SKM-1 treated with dmso at 0.1 percent for 144 hours (cell line): ENCODE results near the gene HCRTR1.
A peak's percentile ranks its signal among the peaks of the same experiment; 100 is the strongest.

Experiments used
- DNase-seq: peaks from one replicate; lab custom pipeline; 2025; ENCODE audit not compliant: unreplicated experiment; lab: John Stamatoyannopoulos, UW

The HCRTR1 gene

GRCh38 chr1:31666263-31666963 lies 48.9 kb downstream of the HCRTR1 start:
- no peak for DNase-seq

DNA sequence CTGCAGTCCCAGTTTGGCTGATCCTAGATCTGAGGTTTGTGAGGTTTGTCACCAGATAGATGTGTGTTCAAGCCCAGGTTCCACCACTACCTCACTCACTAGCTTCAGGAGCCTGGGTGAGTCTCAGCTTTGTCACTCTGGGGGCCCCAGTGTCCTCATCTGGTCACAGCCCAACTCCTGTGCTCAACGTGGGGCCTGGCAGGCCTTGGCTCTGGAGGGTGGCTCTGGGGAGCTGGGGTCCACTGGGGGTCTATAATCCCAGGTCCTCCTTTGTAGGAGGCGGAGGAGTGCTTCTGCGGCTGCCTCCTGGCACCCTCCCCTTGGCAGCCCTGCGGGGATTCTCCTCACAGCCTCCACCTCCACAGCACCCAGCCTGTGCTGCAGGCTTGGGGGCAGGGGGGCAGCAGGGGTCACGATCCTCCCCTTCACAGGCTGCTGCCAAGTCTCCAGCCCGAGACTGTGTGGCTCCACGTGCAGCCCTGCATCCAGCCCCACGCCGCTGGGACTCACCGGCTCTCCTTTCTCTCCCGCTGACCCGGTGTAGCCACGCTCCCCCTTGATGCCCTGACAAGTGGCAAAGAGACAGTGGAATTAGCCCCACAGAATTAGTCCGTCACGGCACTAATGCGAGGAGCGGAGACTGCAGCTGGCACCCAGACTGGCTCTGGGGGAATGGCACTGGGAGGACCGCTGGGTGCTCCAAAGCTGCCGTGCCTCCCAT lies 49.7 kb downstream of the HCRTR1 start:
- DNase-seq: no peak

DNA sequence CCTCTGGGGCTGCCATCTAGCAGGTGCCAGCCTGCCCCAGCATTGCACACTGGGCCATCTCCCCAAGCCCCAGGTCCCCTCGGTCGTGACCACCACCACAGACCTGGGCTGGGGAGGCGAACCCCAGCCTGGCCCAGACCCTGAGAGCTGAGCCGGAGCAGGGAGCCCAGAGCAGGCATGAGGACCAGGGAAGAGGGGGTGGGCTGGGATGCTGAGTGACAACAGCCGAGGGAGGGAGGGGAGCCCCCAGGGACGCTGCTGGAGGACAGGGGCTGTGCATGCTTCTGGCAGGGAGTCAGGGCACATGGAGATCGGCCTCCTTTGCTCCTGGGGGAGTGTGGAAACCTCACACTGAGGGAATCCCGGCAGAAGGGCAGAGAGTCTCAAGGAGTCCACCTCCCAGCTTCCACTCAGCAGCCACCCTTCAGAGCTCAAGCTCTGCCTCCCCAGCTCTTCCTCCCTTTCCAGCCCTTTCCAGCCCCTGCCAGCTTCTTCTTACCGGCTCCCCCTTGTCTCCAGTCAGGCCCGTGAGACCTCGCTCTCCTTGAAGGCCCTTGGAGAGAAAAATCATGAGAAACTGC lies 50.9 kb downstream of the HCRTR1 start:
- DNase-seq: no peak

DNA sequence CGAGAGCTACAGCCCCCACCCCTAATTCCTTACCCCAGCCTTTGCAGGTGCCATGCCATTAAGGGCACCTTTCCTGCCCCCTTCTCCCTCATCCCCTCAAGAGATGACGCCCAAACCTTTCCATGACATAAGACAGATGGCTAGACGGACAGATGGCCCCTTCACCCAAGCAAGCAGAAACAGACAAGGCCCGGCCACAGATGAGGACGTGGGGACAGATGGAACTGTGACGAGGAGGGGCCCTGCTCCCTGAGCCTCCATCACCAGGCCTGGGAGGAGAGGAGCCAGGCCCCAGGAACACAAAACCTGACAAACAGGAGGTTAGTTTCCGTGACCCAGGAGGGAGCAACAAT lies 51.9 kb downstream of the HCRTR1 start:
- DNase-seq: no peak

DNA sequence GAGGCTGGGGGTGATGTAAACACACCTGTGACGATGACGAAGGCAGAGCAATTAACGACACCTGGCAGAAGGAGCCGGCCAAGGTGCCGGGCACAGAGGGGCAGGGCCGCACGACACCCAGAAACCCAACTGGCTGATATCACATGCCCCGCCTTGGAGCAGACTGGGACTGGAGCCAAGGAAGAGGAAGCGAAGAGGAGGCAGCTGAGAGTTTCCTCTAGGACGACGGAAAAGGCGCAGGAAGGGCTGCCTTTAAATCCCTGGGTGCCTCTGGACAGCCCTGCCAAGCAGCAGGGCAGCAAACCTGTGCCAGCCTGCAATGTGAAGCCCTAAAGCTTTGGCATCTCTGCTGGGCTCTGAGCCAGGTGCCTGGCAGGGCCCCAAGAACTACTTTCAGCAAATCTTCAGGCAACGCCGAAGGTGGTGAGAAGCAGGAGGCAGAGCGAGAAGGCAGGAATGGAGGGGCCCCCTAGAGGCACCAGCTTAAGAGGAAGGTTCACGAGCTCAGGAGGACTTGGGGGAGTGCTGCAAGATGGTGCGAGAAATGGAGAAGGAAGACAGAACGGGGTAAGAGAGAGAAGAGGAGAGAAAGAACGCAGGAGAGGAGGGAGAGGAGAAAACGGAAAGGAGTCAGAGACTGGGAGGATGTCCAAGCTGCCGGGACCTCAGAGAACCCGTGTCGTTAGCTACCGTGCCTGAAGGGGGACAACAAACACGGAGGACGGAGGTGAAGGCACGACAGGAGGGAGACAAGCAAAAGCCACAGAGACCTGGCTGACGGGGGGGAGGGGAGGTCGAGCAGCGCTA lies 52.5 kb downstream of the HCRTR1 start:
- peak; percentile 13 for DNase-seq

DNA sequence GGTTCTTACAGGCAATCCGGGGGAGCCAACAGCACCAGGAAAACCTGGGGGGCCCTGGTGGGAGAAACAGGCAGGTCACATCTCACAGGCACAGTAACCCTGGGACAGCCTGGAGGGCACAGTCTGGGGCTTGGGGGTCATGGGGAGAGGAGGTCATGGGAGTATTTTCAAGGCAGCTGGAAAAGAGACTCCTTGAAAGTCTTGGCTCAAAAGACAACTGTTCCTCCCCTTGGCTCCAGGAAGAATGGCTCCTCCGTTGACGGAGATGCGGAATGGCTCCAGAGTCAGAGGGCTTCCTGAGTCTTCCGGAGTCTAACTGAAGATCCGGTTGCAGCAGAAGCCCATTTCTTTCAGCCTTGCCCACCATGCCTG lies 53.1 kb downstream of the HCRTR1 start:
- DNase-seq: no peak

GRCh38 chr1:31671147-31671546 lies 53.7 kb downstream of the HCRTR1 start:
- DNase-seq: no peak

DNA sequence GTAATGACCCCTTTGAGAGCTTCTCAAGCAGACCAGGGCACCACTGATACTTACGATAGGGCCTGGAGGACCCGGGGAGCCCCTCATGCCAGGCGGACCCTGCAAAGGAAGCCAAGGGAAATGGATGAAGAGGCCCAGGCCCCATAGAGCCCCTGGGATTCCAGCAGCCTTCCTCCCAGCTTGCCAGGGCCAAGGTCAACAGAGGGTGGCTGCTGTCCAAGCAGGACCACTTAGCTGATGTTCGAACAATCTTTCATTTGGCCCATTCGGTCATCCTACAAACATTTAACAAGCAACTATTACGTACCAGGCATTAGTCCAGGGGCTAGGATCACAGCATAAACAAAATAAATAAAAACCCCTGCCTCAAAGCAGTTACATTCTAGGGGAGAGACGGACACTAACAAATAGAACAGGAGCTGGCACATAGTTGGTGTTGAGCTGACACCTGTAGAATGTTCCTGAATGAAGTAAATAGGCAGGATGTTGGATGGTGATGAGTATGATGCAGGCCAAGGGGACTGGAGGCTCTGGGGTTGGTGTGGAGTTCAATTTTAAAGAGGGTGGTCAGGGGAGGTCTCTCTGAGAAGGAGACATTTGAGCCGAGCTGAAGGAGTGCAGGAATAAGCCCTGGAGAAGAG lies 54.2 kb downstream of the HCRTR1 start:
- no peak for DNase-seq

- DNase-seq: no peak
Measured at GRCh38 chr1:31672986-31673385, 55.5 kb downstream of the HCRTR1 start.

DNA sequence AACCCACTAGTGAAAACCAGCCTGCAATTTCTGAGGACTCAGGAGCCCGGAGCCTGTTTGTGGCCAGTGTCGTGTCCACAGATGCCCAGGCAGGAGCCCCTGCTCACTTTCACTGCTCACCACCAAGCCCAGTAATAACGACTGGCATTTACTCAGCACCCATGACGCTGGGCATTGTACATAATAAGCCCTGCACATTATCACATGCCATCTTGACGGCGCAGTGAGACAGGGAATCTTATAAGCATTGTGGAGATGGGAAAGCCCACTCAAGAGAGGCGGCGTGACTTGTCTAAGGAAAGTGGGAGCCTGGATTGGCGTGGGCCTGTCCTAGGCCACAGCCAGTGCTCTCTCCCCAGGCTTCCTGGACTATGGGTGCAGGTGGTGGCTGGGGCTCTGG lies 55.9 kb downstream of the HCRTR1 start:
- DNase-seq: no peak

DNA sequence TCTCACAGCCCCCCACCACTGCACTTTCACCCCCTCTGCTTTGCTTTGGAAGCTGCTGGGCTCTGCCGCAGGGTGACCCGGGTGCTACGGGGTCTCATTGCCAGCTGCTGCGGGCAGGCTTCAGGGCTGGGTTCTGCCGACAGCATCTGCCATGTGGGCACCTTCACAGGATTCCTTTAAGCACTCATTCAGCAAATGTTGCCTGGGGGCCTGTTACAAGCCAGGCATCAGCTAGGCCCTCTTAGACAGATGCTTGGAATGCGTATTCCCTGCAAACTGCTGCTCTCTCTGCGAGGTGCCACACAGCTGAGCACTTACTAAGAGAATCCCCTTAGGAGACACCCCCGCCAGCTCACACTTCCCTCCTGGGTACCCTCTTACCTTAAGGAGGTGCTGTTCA lies 57.1 kb downstream of the HCRTR1 start:
- no peak for DNase-seq

DNA sequence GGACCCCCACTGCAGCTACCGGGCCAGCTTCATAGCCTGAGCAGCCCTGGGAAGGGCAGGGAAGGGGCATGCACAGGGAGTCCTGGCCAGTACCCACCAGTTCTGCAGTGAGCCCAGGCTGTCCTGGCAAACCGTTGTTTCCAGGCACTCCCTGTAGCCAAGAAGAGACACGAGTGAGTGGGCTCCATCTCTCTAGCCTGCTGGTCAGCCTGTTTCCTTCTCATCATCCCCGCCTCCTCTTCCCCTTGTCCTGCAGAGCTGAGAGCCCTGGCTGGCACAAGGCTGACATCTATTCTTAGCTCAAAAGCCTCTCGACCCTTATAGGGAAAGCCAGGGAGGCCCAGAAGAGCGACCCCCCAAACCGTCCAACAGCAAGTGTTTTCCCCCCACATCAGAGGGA lies 57.7 kb downstream of the HCRTR1 start:
- DNase-seq: no peak

- no peak for DNase-seq
Measured at GRCh38 chr1:31675756-31676155, 58.3 kb downstream of the HCRTR1 start.
